H9 (cell line): ENCODE data around the gene SYMPK. TPM values are rescaled to one million over a fixed set of nuclear protein-coding genes. Genes with fewer than 3 reads are reported as not detected.

Source experiments
- DNase-seq: peaks from one replicate; pipeline ENCODE4 v3.0.0-alpha.2; 2017
- H2AFZ ChIP-seq: one replicate; pipeline ENCODE4 v1.6.1; 2013; ENCODE audit warnings: mild to moderate bottlenecking, low read length, control low read depth, moderate library complexity
- H2AK5ac ChIP-seq: 2 replicates; pipeline ENCODE4 v1.6.1; 2013; ENCODE audit warnings: low read length, control low read depth, mixed read lengths; ENCODE audit not compliant: insufficient read length
- H2BK120ac ChIP-seq: one replicate; pipeline ENCODE4 v1.6.1; 2013; ENCODE audit warnings: low read depth, mild to moderate bottlenecking, low read length, control low read depth, inconsistent platforms; ENCODE audit not compliant: poor library complexity, severe bottlenecking
- H2BK12ac ChIP-seq: 2 replicates; pipeline ENCODE4 v1.6.1; 2013; ENCODE audit warnings: low read length, control low read depth, mixed read lengths, low read depth; ENCODE audit not compliant: insufficient read length
- H2BK15ac ChIP-seq: 2 replicates; pipeline ENCODE4 v1.6.1; 2013; ENCODE audit warnings: low read depth, low read length, control low read depth
- H2BK20ac ChIP-seq: one replicate; pipeline ENCODE4 v1.6.1; 2013; ENCODE audit warnings: low read depth, mild to moderate bottlenecking, low read length, control low read depth, inconsistent platforms; ENCODE audit not compliant: poor library complexity, severe bottlenecking
- H2BK5ac ChIP-seq: 2 replicates; pipeline ENCODE4 v1.6.1; 2013; ENCODE audit warnings: low read length, control low read depth, mixed read lengths; ENCODE audit not compliant: insufficient read length
- H3K14ac ChIP-seq: 2 replicates; pipeline ENCODE4 v1.6.1; 2013; ENCODE audit warnings: low read length, control low read depth; ENCODE audit not compliant: insufficient read depth
- H3K18ac ChIP-seq: 2 replicates; pipeline ENCODE4 v1.6.1; 2013; ENCODE audit warnings: low read depth, mild to moderate bottlenecking, mixed read lengths, low read length, control low read depth; ENCODE audit not compliant: insufficient read length
- H3K23ac ChIP-seq: 2 replicates; pipeline ENCODE4 v1.6.1; 2013; ENCODE audit warnings: low read length, control low read depth, mixed read lengths, low read depth; ENCODE audit not compliant: insufficient read length
- H3K23me2 ChIP-seq: 2 replicates; pipeline ENCODE4 v1.6.1; 2013; ENCODE audit warnings: low read depth, mild to moderate bottlenecking, mixed read lengths, low read length, control low read depth; ENCODE audit not compliant: insufficient read length, poor library complexity, severe bottlenecking
- H3K27ac ChIP-seq: 2 replicates; pipeline ENCODE4 v1.5.1; 2013; ENCODE audit warnings: low read length, control low read depth, mixed read lengths, low read depth; ENCODE audit not compliant: insufficient read length
- H3K27me3 ChIP-seq: 2 replicates; pipeline ENCODE4 v1.6.1; 2013; ENCODE audit warnings: low read length, control low read depth, inconsistent platforms; ENCODE audit not compliant: insufficient read depth
- H3K4ac ChIP-seq: 2 replicates; pipeline ENCODE4 v1.6.1; 2013; ENCODE audit warnings: low read depth, mild to moderate bottlenecking, control low read depth, inconsistent platforms, low read length, moderate library complexity
- H3K4me1 ChIP-seq: 2 replicates; pipeline ENCODE4 v1.6.1; 2013; ENCODE audit warnings: low read length, control low read depth, inconsistent platforms; ENCODE audit not compliant: insufficient read depth
- H3K4me2 ChIP-seq: 2 replicates; pipeline ENCODE4 v1.6.1; 2013; ENCODE audit warnings: low read length, control low read depth, mixed read lengths; ENCODE audit not compliant: insufficient read length, insufficient read depth
- H3K56ac ChIP-seq: 2 replicates; pipeline ENCODE4 v1.6.1; 2013; ENCODE audit warnings: low read depth, mild to moderate bottlenecking, mixed read lengths, low read length, control low read depth; ENCODE audit not compliant: insufficient read length
- H3K79me1 ChIP-seq: 2 replicates; pipeline ENCODE4 v1.6.1; 2013; ENCODE audit warnings: low read depth, mild to moderate bottlenecking, moderate library complexity, low read length, control low read depth, inconsistent platforms; ENCODE audit not compliant: insufficient read depth, poor library complexity, severe bottlenecking
- H3K79me2 ChIP-seq: 2 replicates; pipeline ENCODE4 v1.6.1; 2013; ENCODE audit warnings: low read length, control low read depth, inconsistent platforms; ENCODE audit not compliant: insufficient read depth
- H3K9ac ChIP-seq: 2 replicates; pipeline ENCODE4 v1.6.1; 2013; ENCODE audit warnings: low read length, control low read depth, mixed read lengths; ENCODE audit not compliant: insufficient read length; ENCODE audit errors: extremely low read depth
- H3K9me3 ChIP-seq: one replicate; pipeline ENCODE4 v1.6.1; 2013; ENCODE audit warnings: low read depth, low read length, inconsistent platforms; ENCODE audit not compliant: control insufficient read depth
- H3T11ph ChIP-seq: one replicate; pipeline ENCODE4 v1.6.1; 2013; ENCODE audit warnings: mild to moderate bottlenecking, low read length, control low read depth, inconsistent platforms
- H4K20me1 ChIP-seq: one replicate; pipeline ENCODE4 v1.6.1; 2013; ENCODE audit not compliant: control insufficient read depth, insufficient read length, insufficient read depth
- H4K5ac ChIP-seq: 2 replicates; pipeline ENCODE4 v1.6.1; 2013; ENCODE audit warnings: low read depth, mild to moderate bottlenecking, mixed read lengths, low read length, control low read depth; ENCODE audit not compliant: insufficient read length
- H4K8ac ChIP-seq: replicated peaks from 2 replicates; pipeline ENCODE4 v1.6.1; 2013; ENCODE audit warnings: low read length, control low read depth, mixed read lengths, low read depth; ENCODE audit not compliant: insufficient read length
- H4K91ac ChIP-seq: 2 replicates; pipeline ENCODE4 v1.6.1; 2013; ENCODE audit warnings: low read depth, mild to moderate bottlenecking, moderate library complexity, mixed read lengths, low read length, control low read depth; ENCODE audit not compliant: insufficient read length
- H3K27ac Mint-ChIP-seq, 3 experiments: 2 replicates in 2 of 3; 3 replicates in 1 of 3; pipeline ENCODE4 v1.8.0; 2020 to 2021; ENCODE audit warnings: mixed read lengths in 3 of 3, mild to moderate bottlenecking in 1 of 3, moderate library complexity in 1 of 3
- H3K27me3 Mint-ChIP-seq: 2 replicates; pipeline ENCODE4 v1.8.0; 2021; ENCODE audit warnings: low read depth, mild to moderate bottlenecking, moderate library complexity, mixed read lengths
- H3K36me3 Mint-ChIP-seq, 3 experiments: 2 replicates in 2 of 3; 3 replicates in 1 of 3; pipeline ENCODE4 v1.8.0; 2020 to 2021; ENCODE audit warnings: low read depth in 3 of 3, mixed read lengths in 3 of 3; ENCODE audit not compliant: insufficient read depth in 1 of 3
- H3K4me1 Mint-ChIP-seq, 2 experiments: 2 replicates each; pipeline ENCODE4 v1.8.0; 2020; ENCODE audit warnings: mixed read lengths in 2 of 2
- H3K4me3 Mint-ChIP-seq, 2 experiments: 2 replicates in 1 of 2; 3 replicates in 1 of 2; pipeline ENCODE4 v1.8.0; 2020 to 2021; ENCODE audit warnings: mild to moderate bottlenecking in 2 of 2, mixed read lengths in 2 of 2, moderate library complexity in 1 of 2
- H3K9me3 Mint-ChIP-seq, 2 experiments: 2 replicates in 1 of 2; 3 replicates in 1 of 2; pipeline ENCODE4 v1.8.0; 2020; ENCODE audit warnings: mild to moderate bottlenecking in 2 of 2, mixed read lengths in 2 of 2, moderate library complexity in 1 of 2
- WGBS: extraction: QIAGEN DNeasy Blood & Tissue Kit; methylation state at CpG from one replicate; pipeline ENCODE4 v1.1.7; 2013; ENCODE audit warnings: missing lambda C conversion rate, low lambda C conversion rate, mixed read lengths; ENCODE audit not compliant: insufficient read length; ENCODE audit errors: extremely low coverage; 5-methylcytosine and 5-hydroxymethylcytosine counted together
- total RNA-seq: library from RNA; stranded (reverse); gene quantifications from 2 replicates; pipeline ENCODE4 v1.2.1, GENCODE V29; 2021
- TF ChIP-seq, protein P1 (sequence below): fragments of 200-600 bp; sonication (generic); conservative IDR thresholded peaks from 3 replicates; pipeline ENCODE4 v1.8.0; 2021; ENCODE audit warnings: antibody characterized with exemption, mild to moderate bottlenecking

SYMPK gene
- total RNA-seq, 1 experiment from 2014 or later, result 104 TPM

DNA sequence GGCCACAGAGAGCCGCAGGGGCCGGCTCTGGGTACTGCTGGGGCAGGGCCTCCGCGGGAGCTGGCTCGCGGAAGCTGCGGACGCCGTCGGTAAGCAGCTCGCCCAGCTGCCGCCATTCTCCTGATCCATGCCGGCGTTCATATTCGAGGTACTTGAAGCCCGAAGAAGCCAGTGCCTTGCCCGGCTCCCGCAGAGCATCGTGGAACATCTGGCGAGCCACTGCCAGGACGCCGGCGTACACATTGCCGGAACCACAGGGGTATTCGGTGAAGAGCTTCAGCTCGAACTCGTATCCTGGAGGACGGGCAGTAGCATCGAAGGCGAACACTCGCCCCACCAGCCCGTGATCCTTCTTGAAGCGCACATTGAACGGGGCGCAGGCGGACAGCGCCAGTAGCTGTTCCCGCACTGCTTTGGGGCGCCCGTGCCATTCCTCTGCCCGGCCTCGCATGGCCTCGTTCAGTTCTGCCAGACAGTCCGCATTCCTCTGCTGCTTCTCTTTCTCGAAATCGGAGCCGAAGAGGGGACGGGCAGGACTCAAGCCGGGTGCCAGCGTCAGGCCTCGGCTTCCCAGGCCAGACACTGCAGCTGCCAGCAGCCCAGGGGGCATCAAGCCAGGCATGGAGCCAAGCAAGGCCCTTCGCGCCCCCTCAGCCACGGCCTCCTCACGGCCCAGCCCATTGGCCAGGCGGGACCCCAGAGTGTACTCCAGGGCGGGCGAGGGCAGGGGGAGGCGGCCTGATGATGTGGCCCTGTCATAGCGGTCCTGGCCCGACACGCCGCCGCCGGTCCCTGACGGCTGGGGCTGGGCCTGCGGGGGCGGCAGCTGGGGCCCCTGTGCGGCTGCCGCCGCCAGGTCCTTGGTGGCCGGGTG is 22.0 kb upstream of the SYMPK start:
- no peak overlapping the region for H2BK20ac ChIP-seq
- WGBS, result no CpG with 5 or more reads among the region's 72 CpGs
- H2BK120ac ChIP-seq, result no peak overlapping the region
- no peaks in the 10 kb centered on the region for H3K79me1 ChIP-seq
- peaks cover 2 to 5% (median 4%) of the 10 kb centered on the region in 3 experiments; a peak in 4 of 7 replicates for H3K36me3 Mint-ChIP-seq
- H3K4ac ChIP-seq, result no peak overlapping the region
- H2BK12ac ChIP-seq, result no peak overlapping the region
- TF ChIP-seq, protein P1, sequence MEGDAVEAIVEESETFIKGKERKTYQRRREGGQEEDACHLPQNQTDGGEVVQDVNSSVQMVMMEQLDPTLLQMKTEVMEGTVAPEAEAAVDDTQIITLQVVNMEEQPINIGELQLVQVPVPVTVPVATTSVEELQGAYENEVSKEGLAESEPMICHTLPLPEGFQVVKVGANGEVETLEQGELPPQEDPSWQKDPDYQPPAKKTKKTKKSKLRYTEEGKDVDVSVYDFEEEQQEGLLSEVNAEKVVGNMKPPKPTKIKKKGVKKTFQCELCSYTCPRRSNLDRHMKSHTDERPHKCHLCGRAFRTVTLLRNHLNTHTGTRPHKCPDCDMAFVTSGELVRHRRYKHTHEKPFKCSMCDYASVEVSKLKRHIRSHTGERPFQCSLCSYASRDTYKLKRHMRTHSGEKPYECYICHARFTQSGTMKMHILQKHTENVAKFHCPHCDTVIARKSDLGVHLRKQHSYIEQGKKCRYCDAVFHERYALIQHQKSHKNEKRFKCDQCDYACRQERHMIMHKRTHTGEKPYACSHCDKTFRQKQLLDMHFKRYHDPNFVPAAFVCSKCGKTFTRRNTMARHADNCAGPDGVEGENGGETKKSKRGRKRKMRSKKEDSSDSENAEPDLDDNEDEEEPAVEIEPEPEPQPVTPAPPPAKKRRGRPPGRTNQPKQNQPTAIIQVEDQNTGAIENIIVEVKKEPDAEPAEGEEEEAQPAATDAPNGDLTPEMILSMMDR, result no peak
- peak; percentile 47 for DNase-seq
- H4K91ac ChIP-seq, result no peak overlapping the region
- H3K27me3 Mint-ChIP-seq, result peaks cover 4% of the 10 kb centered on the region; the same call in 1 of the 2 replicates
- H3K23me2 ChIP-seq, result peaks cover 19% of the 10 kb centered on the region
- H3K56ac ChIP-seq, result no peak overlapping the region
- no peak overlapping the region for H2AFZ ChIP-seq
- no peak overlapping the region for H4K8ac ChIP-seq
- no peak overlapping the region for H3K18ac ChIP-seq
- peak overlapping the region; percentile 75 to 87 for H3K4me3 Mint-ChIP-seq
- peak overlapping the region; percentile 76 for H3K4me2 ChIP-seq
- H2BK15ac ChIP-seq, result no peak overlapping the region
- no peak overlapping the region for H3T11ph ChIP-seq
- H3K23ac ChIP-seq, result no peak overlapping the region
- H3K9me3 ChIP-seq, result no peaks in the 10 kb centered on the region
- H3K27me3 ChIP-seq, result no peaks in the 10 kb centered on the region
- peak overlapping the region in 1 of 3 experiments; percentile 35; a peak in 1 of 7 replicates for H3K27ac Mint-ChIP-seq
- no peak overlapping the region for H4K5ac ChIP-seq
- H3K27ac ChIP-seq, result no peak overlapping the region
- peak overlapping the region; percentile 89 for H3K14ac ChIP-seq
- no peaks in the 10 kb centered on the region for H3K79me2 ChIP-seq
- peaks cover 26 to 35% of the 10 kb centered on the region in 2 experiments for H3K4me1 Mint-ChIP-seq
- no peaks in the 10 kb centered on the region for H4K20me1 ChIP-seq
- peaks cover 2% of the 10 kb centered on the region; the same call in 1 of the 2 replicates for H3K4me1 ChIP-seq
- no peak overlapping the region for H3K9ac ChIP-seq
- H2BK5ac ChIP-seq, result no peak overlapping the region
- no peaks in the 10 kb centered on the region for H3K9me3 Mint-ChIP-seq
- no peak overlapping the region for H2AK5ac ChIP-seq
